Adipose tissue (tissue), 3 donors: ENCODE measurements around the gene MCOLN2. TPM values are rescaled to one million over a fixed set of nuclear protein-coding genes. Genes with fewer than 3 reads are reported as not detected.

ENCODE experiments used
- H3K27ac ChIP-seq: one replicate; pipeline ENCODE4 v1.5.1; 2013; ENCODE audit warnings: low read depth, low read length
- WGBS, 3 donors: extraction: QIAGEN DNeasy Blood & Tissue Kit; methylation state at CpG; one replicate each; pipeline ENCODE4 v1.1.7; 2013; 5-methylcytosine and 5-hydroxymethylcytosine counted together
- polyA plus RNA-seq, 3 donors: library from polyadenylated mRNA; stranded (reverse); fragments of 200-250 nt; gene quantifications; one replicate each; pipeline ENCODE4 v1.2.3, GENCODE V29; 2013
- donor health status: healthy with polysubstance abuse.
- donor health status: Bipolar disorder and iron deficiency.
- donor health status: healthy.

Gene MCOLN2
- polyA plus RNA-seq, 3 donors = 0.36 to 0.38 TPM; not detected in 1

DNA sequence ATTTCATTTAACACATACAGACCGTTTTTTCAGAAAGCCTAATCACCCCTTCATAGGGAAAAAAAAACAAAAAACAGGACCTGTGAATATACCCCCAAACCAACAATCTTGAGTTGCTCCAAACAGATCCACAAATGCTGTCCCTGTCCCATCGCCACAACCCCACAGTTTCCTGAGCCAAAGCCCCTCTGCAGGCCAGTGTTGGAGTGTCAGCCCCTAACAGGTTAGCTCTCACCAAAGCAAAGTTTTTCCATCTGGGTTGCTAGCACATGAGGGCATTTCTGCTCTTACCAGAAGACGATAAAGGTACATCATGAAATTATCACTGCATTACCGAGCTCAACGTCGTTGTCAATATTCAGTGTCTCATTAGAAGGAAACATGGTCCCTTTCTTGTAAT is 40.8 kb downstream of the MCOLN2 start:
- no peak overlapping the region for H3K27ac ChIP-seq
- WGBS, 3 donors = 89 to 96% (median 89%) methylated on average over 6 of the region's 6 CpGs

DNA sequence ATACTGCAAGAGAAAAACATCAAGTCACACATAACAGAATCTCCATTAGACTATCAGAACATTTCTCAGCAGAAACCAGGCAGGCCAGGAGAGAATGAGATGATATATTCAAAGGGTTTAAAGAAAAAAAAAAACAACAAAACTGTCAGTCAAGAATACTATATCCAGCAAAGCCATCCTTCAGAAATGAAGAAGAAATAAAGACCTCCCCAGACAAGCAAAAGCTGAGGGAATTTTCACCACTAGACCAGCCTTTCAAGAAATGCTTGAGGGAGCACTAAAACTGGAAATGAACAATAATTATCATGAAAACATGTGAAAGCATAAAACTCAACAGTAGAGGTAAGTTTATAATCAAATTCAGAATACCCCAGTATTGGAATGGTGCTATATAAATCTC is 47.2 kb downstream of the MCOLN2 start:
- H3K27ac ChIP-seq = no peak overlapping the region

DNA sequence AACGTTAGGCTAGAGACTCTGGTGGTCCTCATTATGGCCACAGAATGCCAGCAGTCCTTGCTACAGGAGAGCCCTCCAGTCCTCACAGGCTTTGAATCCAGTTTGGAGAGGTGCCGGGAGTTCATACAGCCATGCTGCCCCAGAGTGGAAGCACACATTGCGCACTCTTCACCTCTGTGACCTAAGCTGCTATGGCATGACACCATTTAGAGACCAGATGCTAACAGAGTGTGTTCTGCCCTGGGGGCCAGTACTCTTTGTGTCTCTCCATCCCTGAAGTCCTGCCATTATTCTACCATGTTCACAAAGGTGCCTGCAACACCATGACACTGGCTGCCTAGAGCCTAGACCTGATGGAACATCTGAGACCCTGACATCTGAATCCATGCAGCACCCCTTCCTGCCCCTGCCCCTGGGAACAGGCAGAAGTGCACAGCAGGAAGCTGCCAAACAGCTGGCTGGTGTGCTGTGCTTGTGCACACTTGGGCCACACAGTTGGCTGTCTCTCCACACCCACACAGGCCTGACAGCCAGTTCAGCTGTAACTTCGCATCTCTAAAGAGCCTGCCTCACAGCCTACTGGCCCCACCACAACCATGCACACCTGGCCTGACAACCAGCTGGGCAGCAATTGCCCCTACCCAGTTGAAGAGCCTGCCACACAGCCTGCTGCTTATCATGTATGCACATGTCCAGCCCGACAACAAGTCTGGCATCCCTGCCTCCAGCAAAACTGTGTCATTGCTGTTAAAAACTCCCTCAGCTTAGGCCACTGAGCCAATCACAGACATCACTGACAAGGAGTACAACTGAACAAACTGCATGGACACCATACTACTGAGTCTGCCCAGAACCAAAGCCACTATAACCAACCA is 49.1 kb downstream of the MCOLN2 start:
- no peak overlapping the region for H3K27ac ChIP-seq
- WGBS, 3 donors = 83 to 88% (median 88%) methylated on average over 5 of the region's 5 CpGs

DNA sequence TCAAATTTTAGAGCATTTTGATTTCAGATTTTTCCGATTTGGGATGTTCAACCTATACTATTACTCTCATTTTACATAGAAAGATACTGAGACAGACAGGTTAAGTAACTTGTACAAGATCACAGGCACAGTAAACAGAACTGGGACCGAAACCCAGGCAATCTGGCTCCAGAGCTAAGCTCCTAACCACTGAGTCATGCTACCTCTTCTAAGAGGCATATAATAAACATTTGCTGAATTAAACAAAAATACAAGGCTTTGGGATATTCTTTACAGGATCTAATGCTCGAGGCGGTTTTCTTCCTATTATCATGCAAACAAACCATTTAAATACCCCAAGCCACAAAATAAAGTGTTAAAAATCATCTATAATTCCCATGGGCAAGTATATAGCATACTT is 50.3 kb downstream of the MCOLN2 start:
- 95 to 96% (median 96%) methylated on average over 4 of the region's 4 CpGs for WGBS, 3 donors
- no peak overlapping the region for H3K27ac ChIP-seq

DNA sequence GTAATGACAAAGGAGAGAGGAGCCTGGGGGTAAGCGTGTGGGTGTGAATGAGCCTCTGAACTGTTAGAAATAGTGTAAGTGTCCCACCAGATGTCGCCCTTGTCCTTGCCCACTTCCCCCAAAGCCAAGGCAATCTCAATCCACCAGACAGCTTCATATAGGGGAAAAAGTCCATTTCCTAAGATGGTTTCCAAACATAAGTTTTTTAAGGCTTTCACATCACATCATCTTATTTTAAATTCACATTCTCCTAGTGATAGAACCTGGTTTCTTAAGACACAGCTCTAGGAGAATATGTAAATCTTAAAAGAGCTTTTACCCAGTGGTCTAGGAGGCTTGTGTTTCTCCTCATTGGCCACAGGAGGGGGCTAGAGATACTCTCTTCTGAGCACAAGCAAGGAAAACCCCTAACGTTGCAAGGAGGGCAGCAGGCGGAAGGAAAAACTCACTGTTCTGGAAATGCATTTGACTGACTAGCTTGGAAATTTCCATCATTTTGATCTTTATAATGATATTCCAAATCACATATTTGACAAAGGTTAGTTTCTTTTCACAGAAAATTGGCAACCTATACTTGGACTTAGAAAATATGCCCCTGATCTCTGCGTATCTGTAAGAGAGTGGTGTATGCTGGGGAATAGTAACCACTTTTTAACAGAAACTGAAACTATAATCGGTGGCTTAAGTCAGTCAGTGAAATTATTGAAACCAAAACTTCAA is 52.0 kb downstream of the MCOLN2 start:
- H3K27ac ChIP-seq = no peak overlapping the region
- 0 to 2% (median 1%) methylated on average over 6 of the region's 6 CpGs for WGBS, 3 donors

DNA sequence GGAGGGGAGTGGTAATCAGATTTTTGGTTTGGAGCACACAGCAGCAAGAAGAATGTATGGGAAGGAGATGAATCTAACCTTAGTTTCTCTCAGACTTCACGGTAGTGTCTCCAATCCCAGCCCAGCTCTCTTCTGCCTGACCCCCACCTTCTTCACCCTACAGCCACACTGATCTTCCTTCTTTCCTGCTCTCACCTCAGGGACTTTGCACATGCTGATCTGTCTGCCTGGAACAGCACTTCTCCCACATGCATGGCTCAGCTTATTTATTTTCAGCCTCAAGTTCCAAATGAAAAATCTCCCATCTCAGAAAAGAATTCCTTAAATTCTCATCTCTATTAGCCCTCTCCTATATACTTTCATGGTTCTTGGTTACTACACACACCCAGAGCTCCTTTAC is 55.1 kb downstream of the MCOLN2 start:
- H3K27ac ChIP-seq = no peak overlapping the region
- 50 to 79% (median 75%) methylated on average over 1 of the region's 1 CpG for WGBS, 3 donors

DNA sequence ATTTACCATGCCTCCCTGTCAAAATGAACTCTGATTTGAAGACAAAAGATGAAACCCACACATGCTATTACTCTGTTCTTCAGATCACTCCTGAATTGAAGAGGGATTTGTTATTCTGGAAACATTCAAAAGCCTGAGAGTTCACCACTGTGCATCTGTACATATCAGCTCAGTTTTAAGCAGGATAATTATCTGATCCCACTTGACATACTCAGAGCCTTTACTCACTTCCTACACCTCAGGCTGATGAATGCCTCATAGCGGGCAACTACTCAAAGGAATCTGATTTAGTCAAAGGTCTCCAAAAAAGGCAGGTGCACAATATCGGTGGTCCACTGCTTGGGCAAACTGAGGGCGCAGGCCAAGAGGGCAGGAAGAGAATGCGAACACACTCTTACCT is 56.4 kb downstream of the MCOLN2 start:
- 80 to 83% (median 81%) methylated on average over 4 of the region's 4 CpGs for WGBS, 3 donors
- H3K27ac ChIP-seq = no peak overlapping the region

DNA sequence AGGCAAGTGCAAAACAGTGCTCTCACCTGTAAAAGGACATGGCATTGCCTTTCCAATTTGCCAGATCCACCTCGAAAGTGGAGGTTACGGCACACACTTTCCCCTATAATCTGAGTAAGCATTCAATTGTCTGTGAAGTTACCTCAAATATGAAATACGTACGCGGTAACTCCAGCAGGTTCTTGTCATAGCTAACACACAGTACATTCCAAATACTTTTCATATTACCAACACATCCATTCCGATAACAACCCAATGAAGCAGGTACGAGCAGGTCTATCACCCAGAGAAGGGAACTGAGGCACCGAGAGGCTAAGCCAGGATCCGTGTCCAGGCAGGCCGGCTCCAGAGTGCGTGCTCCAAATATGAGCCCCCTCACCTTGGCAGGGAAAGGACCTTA is 57.2 kb downstream of the MCOLN2 start:
- 93 to 95% (median 93%) methylated on average over 11 of the region's 11 CpGs for WGBS, 3 donors
- H3K27ac ChIP-seq = no peak overlapping the region

DNA sequence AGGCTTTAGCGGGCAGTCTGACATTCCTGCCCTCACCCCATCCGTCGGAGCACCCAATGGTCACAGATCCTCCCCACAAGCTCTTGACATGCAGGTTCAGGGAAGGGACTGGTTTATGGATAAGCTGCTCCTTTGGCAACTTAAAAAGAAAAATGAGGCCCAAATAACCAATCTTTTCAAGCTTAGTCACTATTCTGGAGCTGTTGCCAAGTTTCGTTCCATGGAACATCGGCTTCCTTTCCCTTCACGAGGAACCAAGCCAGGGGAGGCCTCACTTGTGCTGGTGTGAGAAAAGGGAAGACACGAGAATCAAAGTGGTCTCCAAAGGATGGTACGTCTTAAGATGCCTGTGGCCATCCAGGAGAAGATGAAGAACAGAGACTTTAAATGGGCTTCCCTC is 57.8 kb downstream of the MCOLN2 start:
- H3K27ac ChIP-seq = no peak overlapping the region
- WGBS, 3 donors = 62 to 67% (median 66%) methylated on average over 8 of the region's 8 CpGs

DNA sequence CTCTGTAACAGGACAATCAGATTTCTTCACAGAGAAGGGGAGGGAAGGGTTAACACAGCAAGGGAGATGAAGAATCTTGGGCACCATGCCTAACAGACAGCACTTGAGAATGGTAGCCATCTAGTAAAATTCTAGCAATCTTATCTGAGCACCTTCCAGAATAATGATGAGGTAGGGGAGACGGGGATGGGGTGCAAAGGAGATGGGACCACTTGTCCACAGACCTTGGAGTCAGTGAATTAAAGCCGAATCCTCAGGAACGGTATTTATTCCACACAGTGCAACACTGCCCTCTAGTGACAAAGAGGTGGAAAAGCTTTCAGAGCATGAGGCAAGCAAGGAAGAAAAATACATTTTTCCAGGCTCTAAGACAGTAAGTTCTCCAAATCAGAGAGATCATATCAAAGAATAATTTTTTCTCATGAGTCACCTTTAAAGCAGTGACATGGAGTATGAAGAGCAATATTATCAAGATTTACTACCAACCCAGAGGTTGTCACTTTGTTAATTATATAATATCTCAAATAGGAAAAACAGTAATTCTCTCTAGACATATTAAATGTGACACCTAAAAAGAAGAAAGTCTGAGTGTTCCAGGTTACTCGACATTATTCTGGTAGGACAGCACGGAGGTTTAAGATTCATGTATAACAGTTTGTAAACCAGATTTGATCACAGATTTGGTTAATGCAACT is 60.6 kb downstream of the MCOLN2 start:
- H3K27ac ChIP-seq = no peak overlapping the region
- WGBS, 3 donors = 1 to 3% (median 2%) methylated on average over 5 of the region's 5 CpGs

DNA sequence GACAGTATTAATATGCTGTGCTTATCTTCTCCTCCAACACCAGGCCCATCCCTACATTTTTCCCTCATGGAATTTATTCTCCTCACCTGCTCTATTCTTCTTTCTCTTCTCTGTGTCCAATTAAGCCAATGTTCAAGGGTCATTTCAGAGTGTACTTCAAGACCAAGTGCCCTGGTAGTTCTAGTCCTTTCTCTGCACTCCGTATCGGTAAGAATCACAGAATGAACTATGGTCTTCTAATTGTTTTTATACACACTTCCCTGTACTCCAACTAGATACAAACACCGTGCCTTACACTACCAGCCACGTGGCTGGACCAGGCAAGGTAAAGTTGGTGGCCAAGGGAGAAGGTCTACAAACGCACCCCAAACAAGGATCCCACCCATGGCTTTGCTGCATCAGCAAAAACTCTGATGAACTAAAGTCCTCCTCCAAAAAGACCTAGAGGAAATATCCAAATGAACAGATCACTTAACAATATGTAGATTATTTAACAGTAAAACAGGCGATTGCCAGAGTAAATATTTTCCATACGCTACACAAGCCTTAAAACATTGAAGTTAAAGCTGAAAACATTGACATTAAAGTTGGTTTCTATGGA is 63.8 kb downstream of the MCOLN2 start:
- no peak overlapping the region for H3K27ac ChIP-seq
- WGBS, 3 donors = 85 to 91% (median 88%) methylated on average over 7 of the region's 7 CpGs

DNA sequence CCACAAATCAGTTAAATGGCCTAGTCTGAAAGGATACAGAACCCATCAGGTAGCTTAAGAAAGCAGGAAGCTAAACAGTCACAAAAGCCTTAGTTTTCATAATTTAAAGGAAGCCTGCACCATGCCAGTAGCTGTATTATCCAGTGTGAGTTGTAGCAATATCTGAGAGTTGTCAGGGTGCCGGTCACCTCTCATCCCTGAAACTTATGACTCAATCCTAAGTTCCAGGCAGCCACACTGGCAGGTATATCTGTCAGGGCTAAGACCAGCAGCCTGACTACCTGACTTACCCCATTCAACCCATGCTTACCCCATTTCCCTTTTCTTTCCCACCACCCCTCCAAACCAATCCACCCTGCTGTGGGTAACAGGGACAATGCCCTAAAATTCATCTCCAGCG is 66.1 kb downstream of the MCOLN2 start:
- WGBS, 3 donors = 84 to 97% (median 84%) methylated on average over 2 of the region's 2 CpGs
- H3K27ac ChIP-seq = no peak overlapping the region

DNA sequence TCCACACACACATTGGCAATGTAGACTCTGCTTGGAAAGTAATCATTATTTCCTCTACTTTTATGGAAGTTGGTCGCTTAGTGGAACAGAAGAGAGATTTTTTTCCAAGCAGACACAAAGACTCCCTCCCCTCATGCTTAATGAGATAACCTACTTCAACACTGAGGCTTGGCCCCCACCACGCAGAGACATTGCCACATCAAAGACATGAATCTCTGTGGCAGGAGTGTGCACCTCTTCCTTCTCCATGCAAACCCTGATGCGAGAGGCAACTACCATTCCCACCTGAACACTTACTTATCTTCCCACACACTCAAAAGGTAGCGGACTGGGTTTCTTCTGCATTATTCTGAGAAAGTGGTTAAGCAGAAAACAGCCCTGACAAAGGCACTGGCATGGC is 66.6 kb downstream of the MCOLN2 start:
- no peak overlapping the region for H3K27ac ChIP-seq
- WGBS, 3 donors = 76 to 89% (median 82%) methylated on average over 4 of the region's 4 CpGs

DNA sequence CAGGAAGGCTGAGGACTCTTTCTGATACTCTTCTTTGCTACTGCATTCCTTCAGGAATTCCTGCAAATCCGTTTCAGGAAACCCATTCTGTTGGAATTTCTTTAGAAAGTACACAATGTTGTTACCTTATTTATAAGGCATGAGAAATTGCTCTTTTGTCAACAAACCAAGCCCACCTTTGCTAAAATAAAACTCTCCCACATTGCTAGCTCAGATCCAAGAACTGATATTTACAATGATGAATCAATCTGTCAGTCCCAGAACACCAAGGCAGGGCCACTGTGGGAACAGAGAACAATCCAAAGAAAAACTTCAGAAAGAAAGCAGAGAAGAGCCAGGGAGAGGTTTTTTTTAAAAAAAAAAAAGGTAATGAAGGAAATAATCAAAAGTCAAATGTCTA is 67.3 kb downstream of the MCOLN2 start:
- H3K27ac ChIP-seq = no peak overlapping the region
- 36 to 95% (median 55%) methylated on average over 1 of the region's 1 CpG for WGBS, 3 donors

DNA sequence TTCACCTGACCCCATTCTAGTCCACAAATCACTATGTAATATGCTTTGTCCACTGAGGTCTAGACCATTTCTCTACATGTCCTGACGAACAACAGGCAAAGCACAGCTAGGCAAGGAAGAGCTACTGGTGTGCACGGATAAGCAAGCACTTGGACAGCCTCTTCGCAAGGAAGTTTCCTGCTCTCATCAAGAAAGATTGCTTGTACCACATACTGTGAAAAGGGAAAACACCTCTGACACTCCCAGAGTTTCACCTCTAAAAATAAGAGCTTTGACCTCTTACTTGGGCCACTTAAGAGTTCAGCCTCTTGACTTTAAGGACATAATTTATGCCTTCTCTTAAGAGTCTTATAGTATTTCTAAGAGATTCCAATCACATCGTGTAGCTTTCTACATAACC is 67.9 kb downstream of the MCOLN2 start:
- 61 to 69% (median 62%) methylated on average over 4 of the region's 4 CpGs for WGBS, 3 donors
- H3K27ac ChIP-seq = no peak overlapping the region

DNA sequence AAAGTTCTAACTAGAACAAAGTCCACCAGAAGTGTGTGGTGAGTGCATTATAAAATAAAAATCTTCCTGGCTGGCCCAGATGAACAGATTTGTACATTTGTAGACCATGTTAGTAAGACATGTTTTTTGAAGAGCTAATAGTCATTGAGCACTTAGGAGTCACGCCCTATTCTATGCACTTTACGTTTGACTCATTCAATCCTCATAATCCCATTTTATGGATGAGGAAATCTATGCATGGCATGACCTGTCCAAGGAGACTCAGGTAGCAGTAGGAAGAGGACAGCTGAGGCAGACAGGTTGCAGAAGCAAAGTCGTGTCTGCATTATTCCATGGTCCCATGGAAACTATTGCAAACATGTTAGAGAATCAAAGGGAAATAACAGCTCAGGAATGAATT is 73.6 kb downstream of the MCOLN2 start:
- 85 to 88% (median 87%) methylated on average over 3 of the region's 3 CpGs for WGBS, 3 donors
- H3K27ac ChIP-seq = no peak overlapping the region

DNA sequence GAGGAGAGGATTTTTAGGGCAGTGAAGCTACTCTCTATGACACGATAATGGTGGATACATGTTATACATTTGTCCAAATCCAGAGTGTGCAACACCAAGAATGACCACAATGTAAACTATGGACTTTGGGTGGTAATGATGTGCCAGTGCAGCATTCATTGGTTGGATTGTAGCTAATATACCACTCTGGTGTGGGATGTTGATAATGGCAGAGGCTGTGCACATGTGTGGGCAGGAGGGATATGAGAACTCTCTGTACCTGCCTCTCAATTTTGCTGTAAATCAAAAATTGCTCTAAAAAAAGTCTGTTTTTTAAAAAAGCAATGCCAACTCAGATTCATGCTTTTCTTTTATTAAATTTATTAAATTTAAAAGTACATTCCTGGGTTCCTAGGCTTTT is 76.8 kb downstream of the MCOLN2 start:
- no peak overlapping the region for H3K27ac ChIP-seq
- 86 to 100% (median 94%) methylated on average over 1 of the region's 1 CpG for WGBS, 3 donors

DNA sequence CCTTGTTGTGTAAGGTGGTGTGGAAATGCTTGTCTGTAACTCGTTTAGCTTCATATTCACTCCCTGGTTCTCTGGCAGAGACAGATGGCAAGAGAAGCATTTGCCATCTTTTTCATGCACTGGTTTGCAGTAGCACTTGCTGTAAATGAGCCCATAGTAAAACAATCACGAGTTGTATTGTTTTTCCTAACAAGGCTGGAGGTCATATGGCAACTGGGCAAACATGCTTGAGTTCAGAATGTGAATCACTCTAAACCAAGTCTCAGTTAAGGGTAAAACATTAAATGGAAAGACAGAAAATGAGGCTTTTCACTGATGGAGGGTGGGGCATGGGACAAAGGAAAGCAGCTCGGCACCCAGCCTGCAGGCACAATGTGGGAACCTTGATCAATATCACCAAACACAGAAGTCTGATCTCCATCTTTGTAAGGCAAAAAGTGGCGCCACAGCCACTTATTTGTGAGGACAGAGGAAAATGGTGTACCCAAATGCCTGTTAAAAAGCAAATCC is 77.4 kb downstream of the MCOLN2 start:
- H3K27ac ChIP-seq = no peak overlapping the region
- 55 to 72% (median 62%) methylated on average over 4 of the region's 4 CpGs for WGBS, 3 donors
